T-helper 2 cell treated with Interferon-gamma antibody and Interleukin-4, amounts not matched to agents 100 ng/mL and 5 ng/mL, for 36 hours (primary cell): ENCODE results near the gene TADA2A. TPM values are rescaled to one million over a fixed set of nuclear protein-coding genes. Genes with fewer than 3 reads are reported as not detected.

ENCODE experiments used
- intact Hi-C: fragments of 100-400 bp; cut with micrococcal nuclease; formaldehyde crosslinking; loops from one replicate; pipeline ENCODE4 v1.15.1; 2023
- total RNA-seq: library from RNA; stranded (reverse); gene quantifications from 2 replicates; pipeline ENCODE4 v1.2.3, GENCODE V29; 2022

Gene TADA2A
- total RNA-seq, 1 donor from 2014 or later: 44.6 TPM

DNA sequence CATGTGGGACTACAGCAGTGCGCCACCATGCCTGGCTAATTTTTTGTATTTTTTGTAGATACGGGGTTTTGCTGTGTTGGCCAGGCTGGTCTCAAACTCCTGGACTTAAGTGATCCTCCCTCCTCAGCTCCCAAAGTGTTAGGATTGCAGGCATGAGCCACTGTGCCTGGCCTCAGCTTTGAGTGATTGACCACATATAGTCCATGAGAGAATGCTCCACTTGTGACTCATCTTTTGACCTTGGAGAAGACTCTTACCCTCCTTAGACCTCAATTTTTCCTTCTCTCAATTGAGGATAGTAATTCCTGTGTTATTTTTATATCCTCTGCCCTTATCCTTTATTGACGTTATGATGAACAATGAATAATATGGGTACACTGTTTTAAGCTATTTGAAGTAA is 52.1 kb downstream of the TADA2A start:
- intact Hi-C loops: no loop called here

- intact Hi-C loops: no loop called here
Observed at GRCh38 chr17:37461668-37462067, 55.0 kb downstream of the TADA2A start.

- intact Hi-C loops: no loop called here
Observed at GRCh38 chr17:37462492-37462891, 55.8 kb downstream of the TADA2A start.

DNA sequence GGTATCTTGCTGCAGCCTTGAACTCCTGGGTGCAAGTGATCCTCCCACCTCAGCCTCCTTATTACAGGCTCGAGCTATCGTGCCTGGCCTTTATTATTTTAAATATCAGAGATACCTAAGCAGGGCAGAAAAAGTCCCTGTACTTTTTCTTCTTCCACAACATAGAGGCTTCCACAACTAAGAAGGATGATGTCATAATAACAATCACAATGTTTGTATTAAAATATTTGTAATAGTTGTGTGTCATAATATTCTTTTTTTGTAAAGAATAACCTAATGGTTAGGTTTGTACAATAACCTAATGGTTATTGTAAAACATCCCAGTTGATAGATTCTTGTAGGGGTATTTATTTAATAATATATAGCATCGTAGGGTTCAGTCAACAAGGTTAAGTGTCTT is 56.4 kb downstream of the TADA2A start:
- intact Hi-C loops: no loop called here

GRCh38 chr17:37465069-37465616 is 58.5 kb downstream of the TADA2A start:
- intact Hi-C loops: no loop called here

GRCh38 chr17:37466471-37466870 is 59.8 kb downstream of the TADA2A start:
- intact Hi-C loops: no loop called here

DNA sequence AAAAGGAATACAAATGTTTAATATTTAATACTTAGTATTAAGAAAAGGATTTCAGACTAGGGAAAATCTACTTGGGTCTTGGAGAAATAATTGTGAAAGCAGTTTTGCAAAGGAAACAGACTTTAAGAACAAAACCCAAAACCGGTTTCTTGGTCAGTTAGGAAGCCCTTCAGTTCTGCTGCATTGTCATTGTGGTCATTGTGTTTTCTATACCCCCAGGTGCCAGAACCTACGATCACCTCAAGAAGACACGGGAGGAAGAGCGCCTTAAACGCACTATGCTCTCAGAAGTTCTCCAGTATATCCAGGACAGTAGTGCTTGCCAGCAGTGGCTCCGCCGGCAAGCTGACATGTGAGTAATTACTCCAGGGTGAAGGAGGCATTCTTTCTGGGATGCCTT is 63.5 kb downstream of the TADA2A start:
- intact Hi-C loops: no loop called here

DNA sequence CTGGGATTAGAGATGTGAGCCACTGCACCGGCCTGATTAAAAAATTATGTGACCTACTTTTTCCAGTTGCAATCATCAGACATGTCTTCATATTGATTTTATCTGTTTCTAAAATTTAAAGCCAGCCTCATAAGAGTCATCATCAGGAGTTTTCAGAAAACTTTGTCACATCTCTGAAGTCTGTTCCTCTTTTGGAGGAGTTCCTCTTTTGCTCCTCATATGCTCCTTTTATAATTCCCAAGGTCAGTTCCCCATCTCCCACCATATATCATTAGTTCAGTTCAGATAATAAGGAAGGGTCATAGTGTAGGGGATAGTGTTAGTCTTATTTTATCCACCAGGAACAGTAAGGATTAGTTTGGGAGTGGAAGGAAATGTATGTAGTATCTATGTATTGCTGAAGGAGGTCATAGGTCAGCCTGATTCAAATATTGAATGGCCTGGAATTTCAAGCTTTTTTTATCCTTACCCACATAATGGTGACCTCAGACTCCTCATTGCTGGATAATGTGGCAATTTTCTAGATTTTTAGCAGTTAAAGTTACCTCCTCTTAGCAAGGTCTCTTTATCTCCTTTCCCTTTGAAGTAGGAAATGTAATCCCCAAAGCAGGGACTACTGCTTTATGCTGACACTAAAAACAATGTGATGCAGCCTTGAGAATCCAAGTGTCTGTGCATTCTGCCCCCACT is 69.2 kb downstream of the TADA2A start:
- intact Hi-C loops: no loop called here

DNA sequence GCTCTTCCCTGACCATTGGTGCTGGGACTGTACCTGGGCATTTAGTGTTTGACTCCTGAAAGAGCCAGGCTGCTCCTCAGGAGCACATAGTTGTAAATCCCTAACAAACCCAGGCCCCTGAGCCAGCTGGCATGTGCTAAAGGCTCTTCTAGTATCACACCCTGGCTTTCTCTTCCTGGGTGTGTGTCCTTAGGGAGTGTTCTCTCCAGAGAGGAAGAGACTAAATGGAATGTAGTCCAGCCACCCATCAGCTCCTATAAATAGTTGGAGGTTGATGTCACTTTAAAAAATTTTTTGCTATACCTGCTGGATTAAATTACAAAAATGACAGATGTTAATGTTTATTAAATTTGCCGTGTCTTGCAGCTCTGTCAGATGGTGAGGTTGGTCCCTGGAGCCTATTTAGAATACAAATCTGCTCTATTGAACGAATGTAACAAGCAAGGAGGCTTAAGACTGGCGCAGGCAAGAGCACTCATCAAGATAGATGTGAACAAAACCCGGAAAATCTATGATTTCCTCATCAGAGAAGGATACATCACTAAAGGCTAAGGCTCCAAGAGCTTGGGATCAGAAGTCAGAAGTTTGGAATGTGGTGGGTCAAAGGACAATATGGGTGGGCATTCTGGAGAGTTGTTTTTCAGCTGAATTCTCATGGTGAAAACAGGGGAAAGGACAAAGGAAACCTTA is 69.9 kb downstream of the TADA2A start:
- intact Hi-C loops: no loop called here

GRCh38 chr17:37478187-37478586 is 71.5 kb downstream of the TADA2A start:
- intact Hi-C loops: no loop called here

GRCh38 chr17:37479025-37479424 is 72.3 kb downstream of the TADA2A start:
- intact Hi-C loops: no loop called here

GRCh38 chr17:37480427-37480826 is 73.7 kb downstream of the TADA2A start:
- intact Hi-C loops: no loop called here

DNA sequence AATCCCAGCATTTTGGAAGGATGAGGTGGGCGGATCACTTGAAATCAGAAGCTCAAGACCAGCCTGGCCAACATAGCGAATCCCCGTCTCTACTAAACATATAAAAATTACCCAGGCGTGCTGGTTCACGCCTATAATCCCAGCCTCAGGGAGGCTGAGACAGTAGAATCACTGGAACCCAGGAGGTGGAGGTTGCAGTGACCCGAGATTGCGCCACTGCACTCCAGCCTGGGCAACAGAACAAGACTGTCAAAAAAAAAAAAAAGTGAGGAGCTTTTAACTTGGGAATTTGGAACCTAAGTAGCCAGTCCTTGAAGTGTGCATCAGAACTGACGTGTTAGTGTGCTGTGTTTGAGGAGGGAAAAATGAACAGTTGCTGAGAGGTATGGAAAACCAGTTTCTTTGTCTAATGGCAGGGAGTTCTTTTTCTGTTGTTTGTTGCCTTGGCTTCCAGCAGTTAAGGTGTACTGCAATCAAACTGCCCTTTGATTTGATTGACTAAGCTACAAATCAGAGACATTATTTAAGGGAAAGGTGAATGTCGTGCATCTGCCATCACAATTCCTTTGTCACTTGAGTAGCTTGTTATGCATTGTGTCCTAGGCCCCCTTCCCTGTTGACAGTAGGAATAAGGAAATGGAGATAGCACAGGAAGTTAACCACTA is 74.4 kb downstream of the TADA2A start:
- intact Hi-C loops: no loop called here

- intact Hi-C loops: no loop called here
Observed at GRCh38 chr17:37483311-37484039, 76.8 kb downstream of the TADA2A start.

DNA sequence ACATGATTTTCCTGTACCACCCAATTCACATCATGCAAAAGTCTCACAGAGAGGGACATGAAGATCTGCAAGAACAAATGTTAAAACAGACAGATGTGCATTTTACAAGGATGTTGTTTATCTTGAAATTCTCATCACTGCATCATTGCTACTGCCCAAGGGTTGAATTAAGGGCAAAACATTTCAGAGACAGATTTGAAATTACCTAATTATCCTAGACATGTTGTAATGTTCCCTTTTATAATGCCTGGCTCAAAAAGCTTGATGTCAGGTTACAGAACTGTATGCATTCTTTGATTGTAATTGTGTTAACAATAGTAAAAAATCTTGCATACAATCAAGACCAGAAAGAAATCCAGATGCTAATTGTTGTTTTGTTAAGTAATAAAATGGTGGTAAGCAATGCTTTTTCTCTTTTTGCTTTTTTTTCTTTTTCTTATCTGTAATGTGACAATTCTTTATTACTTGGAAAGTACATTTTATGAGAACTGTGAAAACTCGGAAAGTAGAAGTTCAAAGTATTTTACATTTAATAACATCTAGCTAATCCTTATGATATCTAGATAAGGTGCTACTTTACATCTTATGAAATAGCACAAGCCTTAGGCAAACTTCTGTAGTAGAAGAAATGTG is 79.4 kb downstream of the TADA2A start:
- intact Hi-C loops: loop anchor here (5.0 kb wide), 1 partner anchor 999 kb away; the partner anchor contains the start of gene ZNHIT3

DNA sequence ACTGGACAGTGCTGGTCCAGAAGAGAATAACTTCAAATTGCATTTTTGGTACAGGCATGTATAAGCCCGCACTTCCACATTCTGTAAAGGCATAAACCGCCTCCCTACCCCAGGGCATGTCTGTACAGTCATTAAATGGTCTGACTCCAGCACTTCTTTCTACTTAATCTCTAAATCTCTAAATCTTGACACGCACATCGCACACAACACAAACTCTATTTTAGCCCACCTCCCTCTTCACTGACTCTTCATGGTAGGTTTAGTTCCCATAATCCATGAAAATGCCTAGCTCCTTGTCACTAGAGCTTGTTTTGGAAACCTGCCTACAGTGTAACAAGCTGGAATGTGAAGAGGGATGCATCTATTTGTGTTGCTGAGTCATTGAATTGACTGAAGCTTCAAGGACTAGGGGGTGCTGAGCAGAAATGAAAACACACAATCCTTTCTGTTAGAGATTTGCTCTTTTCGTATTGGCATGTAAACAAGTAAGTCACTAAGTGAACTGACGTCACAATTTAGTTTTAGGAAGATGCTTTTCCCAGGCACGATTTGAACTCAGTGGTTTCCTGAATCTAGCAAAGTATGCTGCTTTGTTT is 81.4 kb downstream of the TADA2A start:
- intact Hi-C loops: loop anchor here (1.0 to 5.0 kb wide), 2 partner anchors 81 to 1001 kb away; partner anchors contain the start of gene ZNHIT3

DNA sequence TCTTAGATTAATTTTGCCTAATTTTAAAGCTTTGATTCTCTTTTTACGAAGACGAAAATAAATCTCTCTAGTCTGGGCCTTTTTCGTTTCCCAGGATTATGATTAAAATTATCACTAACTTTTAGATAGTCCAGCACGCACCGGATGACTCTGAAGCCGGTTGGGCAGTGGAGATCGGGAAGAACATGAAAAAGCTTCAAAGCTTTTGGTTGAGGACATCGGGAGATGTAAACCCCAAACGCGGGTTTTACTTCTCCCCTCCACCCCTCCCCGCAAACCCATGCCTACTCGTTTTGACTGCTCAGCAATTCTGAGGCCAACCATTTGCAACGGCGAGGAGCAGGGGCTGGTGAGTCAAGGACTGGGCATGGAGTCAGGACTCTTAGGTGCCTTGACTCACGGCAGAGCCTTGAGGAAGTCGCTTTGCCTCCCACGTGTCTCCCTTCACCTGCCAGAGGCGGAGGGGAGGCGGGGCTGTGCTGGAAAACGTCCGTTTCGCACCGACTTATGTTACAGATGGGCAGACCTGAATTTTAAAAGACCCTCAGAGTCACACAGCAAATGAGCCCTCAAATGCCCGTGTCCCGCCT is 82.0 kb downstream of the TADA2A start:
- intact Hi-C loops: loop anchor here (1.0 to 5.0 kb wide), 2 partner anchors 81 to 1001 kb away; partner anchors contain the start of gene ZNHIT3

DNA sequence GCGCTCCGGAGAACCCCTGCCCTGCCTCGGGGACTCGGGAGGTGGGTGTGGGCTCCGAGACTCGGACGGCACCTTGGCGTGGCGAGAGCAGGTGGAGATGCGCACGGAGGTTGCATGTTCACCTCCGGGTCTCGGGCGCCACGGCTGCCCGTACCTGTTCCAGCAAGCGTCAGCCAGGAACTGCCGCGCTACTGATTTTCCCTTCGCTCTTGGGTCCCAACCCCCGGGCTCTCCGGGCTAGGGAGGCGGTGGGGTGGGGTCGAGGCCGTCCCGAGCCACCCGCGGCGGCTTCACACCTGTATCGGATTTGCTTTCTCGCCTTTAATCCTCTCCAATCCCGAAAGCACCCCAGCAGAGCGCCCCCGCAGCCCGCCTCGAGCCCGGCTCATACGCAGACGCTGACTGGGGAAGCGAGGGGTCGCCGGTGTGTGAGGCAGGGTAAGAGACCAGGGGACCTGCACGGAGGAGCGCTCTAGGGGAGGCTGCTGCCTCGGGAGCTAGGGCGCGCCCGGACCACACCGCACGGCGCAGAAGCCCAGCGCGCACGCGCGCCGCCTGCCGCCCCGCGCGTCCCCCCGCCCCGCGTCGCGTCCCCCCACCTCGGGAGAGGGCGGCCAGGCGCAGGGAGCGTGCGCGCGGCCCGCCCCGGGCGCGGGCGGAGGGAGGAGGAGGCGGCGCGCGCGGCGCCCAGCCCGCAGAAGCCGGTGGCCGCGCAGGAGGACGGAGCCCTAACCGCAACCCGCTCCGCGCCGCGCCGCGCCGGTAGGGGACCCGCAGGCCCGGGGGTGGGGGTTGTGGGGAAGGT is 82.7 kb downstream of the TADA2A start, which contains the start of gene DUSP14:
Gene DUSP14 (plus strand): TSS at position 695 of the 805 bp plus-strand sequence. CDS start 22,382 bp downstream, outside the sequence.
- intact Hi-C loops: loop anchor here (5.0 kb wide), 1 partner anchor 1002 kb away; the partner anchor contains the start of gene ZNHIT3

DNA sequence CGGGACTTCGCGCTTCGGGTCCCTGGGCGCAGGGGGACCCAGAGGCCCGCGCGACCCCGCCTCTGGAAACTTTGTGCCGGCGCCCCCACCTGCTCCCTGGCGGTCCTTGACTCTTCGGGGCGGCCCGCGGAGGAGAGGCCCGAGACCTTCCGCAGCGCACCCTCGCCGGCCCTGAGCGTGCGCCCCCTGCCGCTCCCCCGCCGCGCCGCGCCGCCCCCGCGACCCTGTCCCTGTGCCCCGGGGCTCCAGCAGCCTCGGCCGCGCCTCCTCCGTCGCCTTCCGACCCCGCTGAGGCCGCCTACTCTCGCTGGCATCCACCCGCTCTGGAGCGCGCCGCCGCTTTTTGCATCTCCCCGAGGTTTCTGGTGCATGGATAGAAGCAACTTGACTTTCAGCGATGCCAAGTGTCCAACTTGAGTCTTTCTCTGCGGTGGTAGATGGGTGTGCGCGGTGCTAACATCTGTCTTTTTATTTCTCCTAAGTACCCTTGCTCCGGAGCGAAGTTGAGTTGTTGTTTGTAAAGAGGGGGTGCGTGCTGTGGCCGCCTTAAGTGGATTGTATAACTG is 83.4 kb downstream of the TADA2A start:
- intact Hi-C loops: no loop called here
